Measurements from ENCODE around the gene CNST. TPM values are rescaled to one million over a fixed set of nuclear protein-coding genes. Genes with fewer than 3 reads are reported as not detected.

Gene CNST
- total and polyA plus RNA-seq, 3 experiments from 2014 or later: 29.6 to 39.4 (median 31.3) TPM

DNA sequence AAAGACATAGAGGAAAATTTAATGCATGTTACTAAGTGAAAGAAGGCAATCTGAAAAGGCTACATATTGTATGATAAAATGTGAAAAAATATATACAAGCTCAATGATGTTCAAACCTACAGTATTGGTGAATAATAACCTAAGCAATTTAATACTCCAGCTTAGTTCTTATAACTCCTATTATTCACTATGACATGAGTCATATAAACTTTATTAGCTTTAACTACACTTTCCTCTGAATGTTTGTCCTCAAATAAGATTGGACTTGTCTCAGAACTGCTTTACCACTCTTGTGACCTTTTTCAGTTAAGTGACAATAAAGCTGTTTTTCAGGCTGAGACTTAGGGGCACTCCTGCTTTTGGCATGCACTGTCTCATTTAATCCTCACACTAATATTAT is 50.9 kb downstream of the CNST start:
- no peaks in the 10 kb centered on the region for H3K27me3 ChIP-seq (ENCODE audit: insufficient read depth, low read length, poor library complexity, severe bottlenecking)
- ChIA-PET CTCF (no interaction called here), POLR2A (no interaction called here)
- H3K9me3 ChIP-seq (ENCODE audit: low read length): no peaks in the 10 kb centered on the region
- no peak overlapping the region for H3K27ac ChIP-seq (ENCODE audit: low read depth, low read length)
- Mint-ChIP-seq H3K4me3 (no peak overlapping the region), H3K27me3 (no peaks in the 10 kb centered on the region), H3K36me3 (peaks cover 0 to 43% (median 4%) of the 10 kb centered on the region in 3 donors), H3K4me1 (peaks cover 13 to 36% (median 33%) of the 10 kb centered on the region in 3 donors), H3K27ac (peak overlapping the region in 1 of 8 donors; percentile 41), H3K9me3 (no peaks in the 10 kb centered on the region)
- H3K4me1 ChIP-seq (ENCODE audit: insufficient read depth, low read length): peaks cover 6% of the 10 kb centered on the region
- no peak overlapping the region for H3K4me3 ChIP-seq (ENCODE audit: low read length)
- H3K36me3 ChIP-seq (ENCODE audit: insufficient read depth, low read length): peaks cover 6% of the 10 kb centered on the region
- DNase-seq: no peak

DNA sequence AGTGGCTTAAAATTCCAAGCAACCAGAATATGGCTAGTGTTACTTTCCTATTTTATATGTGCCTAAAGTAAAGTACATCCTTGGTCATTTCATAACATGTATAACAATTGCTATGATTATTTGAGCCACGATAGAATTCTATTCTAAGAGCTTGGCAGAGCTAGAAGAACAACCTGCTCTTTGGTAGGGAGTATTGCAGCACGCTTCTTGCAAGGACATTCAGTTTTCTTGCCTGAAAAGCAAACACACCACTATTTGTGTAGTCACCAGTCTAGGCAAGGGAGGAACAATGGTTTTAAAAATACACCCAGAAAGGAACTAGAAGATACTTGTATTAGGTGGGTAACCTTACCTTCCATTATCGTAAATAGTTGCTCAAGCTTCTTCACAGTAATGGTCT is 51.5 kb downstream of the CNST start:
- no peak overlapping the region for H3K4me3 Mint-ChIP-seq
- no peaks in the 10 kb centered on the region for H3K9me3 Mint-ChIP-seq
- H3K36me3 ChIP-seq (ENCODE audit: insufficient read depth, low read length): peaks cover 6% of the 10 kb centered on the region
- CTCF ChIA-PET: no interaction called here
- H3K9me3 ChIP-seq (ENCODE audit: low read length): no peaks in the 10 kb centered on the region
- no peaks in the 10 kb centered on the region for H3K27me3 ChIP-seq (ENCODE audit: insufficient read depth, low read length, poor library complexity, severe bottlenecking)
- peaks cover 6% of the 10 kb centered on the region for H3K4me1 ChIP-seq (ENCODE audit: insufficient read depth, low read length)
- no peaks in the 10 kb centered on the region for H3K27me3 Mint-ChIP-seq
- no peak overlapping the region for H3K27ac ChIP-seq (ENCODE audit: low read depth, low read length)
- peaks cover 0 to 48% (median 8%) of the 10 kb centered on the region in 3 donors for H3K36me3 Mint-ChIP-seq
- DNase-seq: no peak
- no peak overlapping the region for H3K4me3 ChIP-seq (ENCODE audit: low read length)
- POLR2A ChIA-PET: no interaction called here
- H3K27ac Mint-ChIP-seq: no peak overlapping the region
- H3K4me1 Mint-ChIP-seq: peaks cover 13 to 32% (median 29%) of the 10 kb centered on the region in 3 donors

DNA sequence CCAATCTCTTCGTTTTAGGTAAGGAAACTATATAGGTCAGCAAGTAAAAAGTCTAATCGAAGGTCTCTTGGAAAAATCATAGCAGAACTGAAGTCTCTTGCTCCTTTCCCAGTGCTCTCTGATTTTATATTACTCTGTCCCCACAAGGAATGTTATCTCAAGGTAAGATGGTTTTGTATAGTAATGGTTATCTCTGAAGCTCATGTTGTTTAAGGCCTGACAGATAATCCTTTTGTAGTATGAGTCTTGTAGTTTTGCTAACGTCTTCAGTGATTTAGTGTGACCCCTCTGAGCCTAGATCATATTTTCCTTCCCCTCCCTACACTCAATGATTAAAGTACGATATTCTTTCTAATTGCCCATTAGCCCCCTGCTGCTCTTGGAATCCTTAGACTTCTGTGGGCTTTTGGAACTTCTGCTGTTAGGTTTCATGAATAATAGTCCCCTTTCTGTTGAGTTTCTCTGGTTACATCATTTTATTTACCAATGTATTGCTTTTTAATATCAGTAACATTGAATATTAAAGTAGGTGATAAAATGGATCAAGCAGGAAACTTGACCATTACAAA is 52.1 kb downstream of the CNST start:
- H3K4me3 ChIP-seq (ENCODE audit: low read length): no peak overlapping the region
- Mint-ChIP-seq H3K27ac (peak overlapping the region in 2 of 8 donors; percentile 52 to 66), H3K4me1 (peaks cover 10 to 26% (median 23%) of the 10 kb centered on the region in 3 donors), H3K36me3 (peaks cover 0 to 50% (median 9%) of the 10 kb centered on the region in 3 donors), H3K4me3 (no peak overlapping the region), H3K9me3 (no peaks in the 10 kb centered on the region), H3K27me3 (no peaks in the 10 kb centered on the region)
- no peaks in the 10 kb centered on the region for H3K27me3 ChIP-seq (ENCODE audit: insufficient read depth, low read length, poor library complexity, severe bottlenecking)
- H3K4me1 ChIP-seq (ENCODE audit: insufficient read depth, low read length): peaks cover 6% of the 10 kb centered on the region
- H3K9me3 ChIP-seq (ENCODE audit: low read length): no peaks in the 10 kb centered on the region
- H3K27ac ChIP-seq (ENCODE audit: low read depth, low read length): no peak overlapping the region
- H3K36me3 ChIP-seq (ENCODE audit: insufficient read depth, low read length): peaks cover 6% of the 10 kb centered on the region
- POLR2A ChIA-PET: no interaction called here
- CTCF ChIA-PET: no interaction called here
- no peak for DNase-seq

- Mint-ChIP-seq H3K9me3 (no peaks in the 10 kb centered on the region), H3K4me1 (peaks cover 5 to 24% (median 7%) of the 10 kb centered on the region in 3 donors), H3K4me3 (no peak overlapping the region), H3K36me3 (peaks cover 5 to 65% (median 14%) of the 10 kb centered on the region in 3 donors), H3K27me3 (no peaks in the 10 kb centered on the region), H3K27ac (peak overlapping the region in 3 of 8 donors; percentile 4 to 70 (median 51))
- POLR2A ChIA-PET: no interaction called here
- H3K36me3 ChIP-seq (ENCODE audit: insufficient read depth, low read length): peaks cover 6% of the 10 kb centered on the region
- H3K27me3 ChIP-seq (ENCODE audit: insufficient read depth, low read length, poor library complexity, severe bottlenecking): no peaks in the 10 kb centered on the region
- DNase-seq: no peak
- CTCF ChIA-PET: interaction anchor here (1.4 kb wide), 1 partner anchor 21 kb away, joined by 4 read pairs; no protein-coding TSS in a partner anchor
- H3K4me3 ChIP-seq (ENCODE audit: low read length): no peak overlapping the region
- no peaks in the 10 kb centered on the region for H3K9me3 ChIP-seq (ENCODE audit: low read length)
- H3K4me1 ChIP-seq (ENCODE audit: insufficient read depth, low read length): peaks cover 6% of the 10 kb centered on the region
- no peak overlapping the region for H3K27ac ChIP-seq (ENCODE audit: low read depth, low read length)
Observed at GRCh38 chr1:246622035-246622652, 55.9 kb downstream of the CNST start.

DNA sequence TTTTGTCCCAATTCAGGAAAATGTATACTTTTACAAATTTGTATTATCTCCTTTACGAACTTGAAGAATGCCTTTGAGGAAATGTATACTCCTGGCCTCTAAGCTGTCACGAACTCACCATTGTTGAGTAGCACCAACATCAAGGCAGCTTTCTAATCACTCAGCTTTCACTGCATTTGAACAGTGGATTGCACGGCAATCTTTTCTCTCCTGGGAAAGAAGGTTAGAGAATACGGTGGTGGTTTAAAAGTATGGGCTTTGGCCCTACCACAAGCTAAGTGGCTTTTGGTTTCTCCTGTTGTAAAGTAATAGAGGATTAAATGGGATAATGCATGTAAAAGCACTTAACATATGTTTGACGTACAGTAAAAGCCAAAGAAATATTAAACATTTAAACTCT is 57.8 kb downstream of the CNST start:
- H3K36me3 ChIP-seq (ENCODE audit: insufficient read depth, low read length): no peaks in the 10 kb centered on the region

GRCh38 chr1:246629030-246629429 is 62.8 kb downstream of the CNST start:
- peaks cover 13% of the 10 kb centered on the region for H3K36me3 ChIP-seq (ENCODE audit: insufficient read depth, low read length)
- ChIA-PET CTCF (no interaction called here), POLR2A (no interaction called here)
- H3K27ac Mint-ChIP-seq: no peak overlapping the region
- no peaks in the 10 kb centered on the region for H3K27me3 Mint-ChIP-seq
- H3K36me3 Mint-ChIP-seq: peaks cover 5 to 66% (median 19%) of the 10 kb centered on the region in 3 donors
- H3K27me3 ChIP-seq (ENCODE audit: insufficient read depth, low read length, poor library complexity, severe bottlenecking): no peaks in the 10 kb centered on the region
- H3K4me3 Mint-ChIP-seq: no peak overlapping the region
- DNase-seq: no peak
- H3K9me3 Mint-ChIP-seq: no peaks in the 10 kb centered on the region
- H3K4me3 ChIP-seq (ENCODE audit: low read length): no peak overlapping the region
- no peaks in the 10 kb centered on the region for H3K9me3 ChIP-seq (ENCODE audit: low read length)
- peaks cover 0 to 13% (median 2%) of the 10 kb centered on the region in 3 donors for H3K4me1 Mint-ChIP-seq
- no peaks in the 10 kb centered on the region for H3K4me1 ChIP-seq (ENCODE audit: insufficient read depth, low read length)
- H3K27ac ChIP-seq (ENCODE audit: low read depth, low read length): no peak overlapping the region

More for the DNA sequence above, 57.8 kb downstream of the CNST start:
- ChIA-PET POLR2A (no interaction called here), CTCF (no interaction called here)
- DNase-seq: no peak
- peaks cover 5 to 68% (median 19%) of the 10 kb centered on the region in 3 donors for H3K36me3 Mint-ChIP-seq
- Histone ChIP-seq H3K4me1 (ENCODE audit: insufficient read depth, low read length) (no peaks in the 10 kb centered on the region), H3K27ac (ENCODE audit: low read depth, low read length) (no peak overlapping the region), H3K27me3 (ENCODE audit: insufficient read depth, low read length, poor library complexity, severe bottlenecking) (no peaks in the 10 kb centered on the region), H3K9me3 (ENCODE audit: low read length) (no peaks in the 10 kb centered on the region), H3K4me3 (ENCODE audit: low read length) (no peak overlapping the region)
- H3K4me3 Mint-ChIP-seq: no peak overlapping the region
- peaks cover 0 to 13% (median 5%) of the 10 kb centered on the region in 3 donors for H3K4me1 Mint-ChIP-seq
- H3K27ac Mint-ChIP-seq: peak overlapping the region in 2 of 8 donors; percentile 3 to 29
- H3K9me3 Mint-ChIP-seq: no peaks in the 10 kb centered on the region
- no peaks in the 10 kb centered on the region for H3K27me3 Mint-ChIP-seq

GRCh38 chr1:246629976-246630375 is 63.7 kb downstream of the CNST start:
- Histone ChIP-seq H3K4me1 (ENCODE audit: insufficient read depth, low read length) (no peaks in the 10 kb centered on the region), H3K27ac (ENCODE audit: low read depth, low read length) (no peak overlapping the region), H3K27me3 (ENCODE audit: insufficient read depth, low read length, poor library complexity, severe bottlenecking) (no peaks in the 10 kb centered on the region), H3K4me3 (ENCODE audit: low read length) (no peak overlapping the region), H3K9me3 (ENCODE audit: low read length) (no peaks in the 10 kb centered on the region), H3K36me3 (ENCODE audit: insufficient read depth, low read length) (peaks cover 19% of the 10 kb centered on the region)
- Mint-ChIP-seq H3K27me3 (no peaks in the 10 kb centered on the region), H3K4me3 (no peak overlapping the region), H3K4me1 (peaks cover 0 to 10% (median 2%) of the 10 kb centered on the region in 3 donors), H3K27ac (peak overlapping the region in 1 of 8 donors; percentile 37), H3K36me3 (peaks cover 2 to 68% (median 21%) of the 10 kb centered on the region in 3 donors), H3K9me3 (no peaks in the 10 kb centered on the region)
- ChIA-PET CTCF (no interaction called here), POLR2A (interaction anchor here (0.6 kb wide), 2 partner anchors 56 to 84 kb away, joined by 4 read pairs; no protein-coding TSS in a partner anchor)
- no peak for DNase-seq

DNA sequence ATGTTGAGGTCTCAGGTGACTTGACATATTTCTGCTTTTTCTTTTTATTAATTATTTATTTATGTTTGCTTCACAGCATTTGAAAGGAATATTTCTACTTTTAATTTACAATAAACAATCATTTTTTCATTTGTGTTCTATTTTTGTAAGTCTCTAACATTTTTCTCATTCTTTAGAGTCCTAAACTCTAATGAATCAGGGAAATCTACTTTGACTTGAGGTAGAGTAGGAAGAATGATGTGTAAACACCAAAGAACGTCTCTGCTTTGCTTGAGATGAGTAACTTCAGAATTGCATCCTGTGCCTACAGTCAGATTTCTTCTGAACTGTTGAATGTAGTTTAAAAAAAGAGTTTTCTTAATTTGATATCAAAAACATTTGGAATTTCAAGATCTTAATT is 65.2 kb downstream of the CNST start:
- Histone ChIP-seq H3K36me3 (ENCODE audit: insufficient read depth, low read length) (peaks cover 19% of the 10 kb centered on the region), H3K9me3 (ENCODE audit: low read length) (no peaks in the 10 kb centered on the region), H3K4me3 (ENCODE audit: low read length) (no peak overlapping the region), H3K27me3 (ENCODE audit: insufficient read depth, low read length, poor library complexity, severe bottlenecking) (no peaks in the 10 kb centered on the region), H3K27ac (ENCODE audit: low read depth, low read length) (no peak overlapping the region), H3K4me1 (ENCODE audit: insufficient read depth, low read length) (no peaks in the 10 kb centered on the region)
- DNase-seq: no peak
- no peak overlapping the region for H3K4me3 Mint-ChIP-seq
- peaks cover 0 to 69% (median 21%) of the 10 kb centered on the region in 3 donors for H3K36me3 Mint-ChIP-seq
- no peaks in the 10 kb centered on the region for H3K27me3 Mint-ChIP-seq
- H3K9me3 Mint-ChIP-seq: no peaks in the 10 kb centered on the region
- CTCF ChIA-PET: no interaction called here
- H3K4me1 Mint-ChIP-seq: peaks cover 0 to 10% (median 2%) of the 10 kb centered on the region in 3 donors
- H3K27ac Mint-ChIP-seq: peak overlapping the region in 1 of 8 donors; percentile 46
- POLR2A ChIA-PET: no interaction called here
